ENCODE data around the gene UCHL3. TPM values are rescaled to one million over a fixed set of nuclear protein-coding genes. Genes with fewer than 3 reads are reported as not detected.
"Not testable (repeated sequence)": the region's sequence is repeated elsewhere in the genome, so short reads cannot be mapped to it uniquely, and the experiment has no call there.

The UCHL3 gene
- total RNA-seq, 1 donor from 2014 or later = 47.1 TPM

- DNase-seq (ENCODE audit: extremely low read depth, low read depth, low spot score) = not testable (repeated sequence)
These were observed 4.2 kb upstream of the UCHL3 start for GRCh38 chr13:75545386-75545785.

- no peak for DNase-seq (ENCODE audit: extremely low read depth, low read depth, low spot score)
These were observed 1.7 kb upstream of the UCHL3 start for GRCh38 chr13:75547917-75548316.

DNA sequence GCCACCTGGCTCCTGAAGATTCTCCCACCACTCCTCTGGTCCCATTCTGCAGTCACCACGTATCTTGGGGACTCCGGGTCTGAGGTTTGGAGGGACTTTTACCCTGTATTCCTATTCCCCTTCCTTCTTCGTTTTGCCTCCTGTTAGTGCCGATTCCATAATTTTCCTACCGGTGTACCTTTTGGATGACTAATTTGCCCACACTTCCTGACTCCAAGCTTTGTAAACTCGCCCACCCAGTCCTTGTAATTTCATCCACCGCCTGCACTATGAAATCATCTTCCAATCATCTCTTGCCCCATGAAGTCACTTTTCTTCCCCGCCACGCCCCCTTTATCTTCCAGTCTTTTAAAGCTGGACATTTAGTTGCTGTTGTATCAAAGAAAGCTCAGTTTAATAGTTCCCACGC, 572 bp downstream of the UCHL3 start:
- DNase-seq (ENCODE audit: extremely low read depth, low read depth, low spot score) = no peak

- no peak for DNase-seq (ENCODE audit: extremely low read depth, low read depth, low spot score)
These were observed 4.9 kb downstream of the UCHL3 start for GRCh38 chr13:75554464-75554863.

DNA sequence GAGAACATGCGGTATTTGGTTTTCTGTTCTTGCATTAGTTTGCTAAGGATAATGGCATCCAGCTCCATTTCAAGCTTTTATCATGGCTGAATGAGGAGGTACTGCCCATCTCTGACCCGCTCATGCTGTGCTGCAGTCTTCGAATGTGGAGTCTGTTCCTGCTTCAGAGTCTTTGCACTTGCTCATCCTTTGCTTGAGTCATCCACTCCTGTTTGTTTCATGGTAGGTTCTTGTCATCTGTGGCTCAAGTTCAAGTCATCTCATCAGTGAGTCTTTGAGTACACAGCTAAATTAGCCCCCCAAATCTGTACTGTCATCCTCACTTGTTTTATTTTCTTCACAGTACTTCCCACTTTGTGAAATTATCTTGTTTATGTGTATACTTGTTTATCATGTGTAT, 5.4 kb downstream of the UCHL3 start:
- DNase-seq (ENCODE audit: extremely low read depth, low read depth, low spot score) = no peak

GRCh38 chr13:75555836-75556235, 6.2 kb downstream of the UCHL3 start:
- DNase-seq (ENCODE audit: extremely low read depth, low read depth, low spot score) = no peak

- DNase-seq (ENCODE audit: extremely low read depth, low read depth, low spot score) = no peak
These were observed 7.4 kb downstream of the UCHL3 start for GRCh38 chr13:75556961-75557360.

DNA sequence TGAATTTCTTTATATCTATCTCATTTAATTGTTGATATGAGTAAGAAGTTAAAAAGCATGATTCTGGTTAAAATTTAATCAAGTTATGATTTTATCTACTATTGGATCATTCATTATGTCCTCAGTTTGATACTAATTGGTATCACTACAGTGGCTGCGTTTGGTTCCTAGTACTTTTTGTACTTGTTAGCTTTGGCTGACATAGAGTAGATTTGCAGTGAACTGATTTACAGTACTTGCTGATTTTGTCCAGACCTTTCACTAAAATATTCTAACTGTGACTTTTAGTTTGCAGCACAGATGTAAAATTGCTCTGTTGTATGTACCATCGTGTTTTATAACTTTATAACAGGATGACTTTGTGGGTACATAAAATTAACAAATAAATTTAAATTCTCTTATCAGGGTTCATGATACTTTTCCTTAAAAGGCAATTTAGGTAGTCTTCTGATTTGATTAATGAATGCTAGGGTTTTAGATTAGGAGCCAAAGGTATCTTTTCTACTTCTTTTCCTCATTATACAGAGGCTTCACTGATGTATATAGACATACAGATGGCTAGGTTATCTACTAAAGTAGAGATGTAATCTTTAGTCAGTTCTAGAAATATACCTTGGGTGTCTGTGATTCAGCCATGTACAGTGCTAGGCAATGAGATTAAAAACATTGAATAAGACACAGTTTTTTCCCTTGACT, 8.7 kb downstream of the UCHL3 start:
- DNase-seq (ENCODE audit: extremely low read depth, low read depth, low spot score) = no peak

GRCh38 chr13:75566658-75567057, 17.1 kb downstream of the UCHL3 start:
- no peak for DNase-seq (ENCODE audit: extremely low read depth, low read depth, low spot score)

DNA sequence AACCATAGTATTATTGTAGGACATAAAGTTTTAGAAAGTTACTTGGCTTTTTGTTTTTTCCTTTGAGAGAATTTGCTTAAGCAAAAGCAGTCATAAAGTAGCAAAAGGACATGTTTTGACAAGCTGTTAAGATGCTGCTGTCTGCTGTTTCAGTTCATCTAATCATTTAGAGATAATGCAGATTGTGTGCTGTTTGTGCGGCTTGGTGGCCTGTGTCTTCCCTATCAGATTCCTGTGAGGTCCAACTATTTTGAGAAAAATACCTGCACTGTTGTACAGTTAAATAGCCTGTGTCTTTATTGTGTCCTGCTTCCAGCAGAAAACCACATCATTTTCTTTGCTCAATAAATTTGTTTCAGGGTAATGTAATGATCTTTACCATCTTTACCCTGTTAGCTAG, 20.0 kb downstream of the UCHL3 start:
- no peak for DNase-seq (ENCODE audit: extremely low read depth, low read depth, low spot score)

DNA sequence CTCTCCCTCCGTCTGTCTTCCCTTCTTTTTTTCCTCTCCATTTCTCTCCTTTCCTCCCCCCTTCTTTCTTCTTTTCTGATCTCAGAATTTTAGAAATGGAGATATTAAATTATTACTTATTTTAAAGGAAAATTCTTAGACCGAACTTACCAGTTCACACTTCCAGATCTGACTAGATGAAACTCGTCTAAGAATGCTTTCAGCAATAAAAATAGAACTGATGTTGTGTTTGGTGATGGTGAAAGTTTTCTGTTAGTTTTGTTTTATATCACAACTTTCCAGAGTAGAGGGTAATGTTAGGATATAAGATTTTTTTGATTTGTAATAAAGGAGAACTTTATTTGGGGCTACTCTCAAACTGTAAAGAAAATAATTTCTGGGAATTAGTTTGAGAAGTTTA, 29.9 kb downstream of the UCHL3 start:
- DNase-seq (ENCODE audit: extremely low read depth, low read depth, low spot score) = no peak

- DNase-seq (ENCODE audit: extremely low read depth, low read depth, low spot score) = no peak
These were observed 32.5 kb downstream of the UCHL3 start for GRCh38 chr13:75581874-75582640.

DNA sequence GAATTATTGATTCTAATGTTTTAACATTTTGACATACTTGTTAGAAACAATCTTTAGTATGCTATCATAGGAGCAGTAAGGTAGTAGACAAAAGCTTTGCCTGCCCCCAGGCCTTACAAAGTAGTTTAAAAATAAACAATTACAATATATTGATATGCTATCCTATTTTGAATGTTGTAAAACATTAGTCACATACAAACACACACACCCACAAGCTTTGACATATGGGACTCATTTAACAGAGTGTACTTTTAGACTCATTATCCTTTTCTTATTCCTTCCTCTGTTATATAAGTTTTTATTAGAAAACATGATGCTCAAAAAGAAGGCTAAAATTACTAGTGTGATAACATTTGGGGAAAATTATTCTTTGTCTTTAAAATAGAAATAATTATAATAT, 33.5 kb downstream of the UCHL3 start:
- DNase-seq (ENCODE audit: extremely low read depth, low read depth, low spot score) = no peak

DNA sequence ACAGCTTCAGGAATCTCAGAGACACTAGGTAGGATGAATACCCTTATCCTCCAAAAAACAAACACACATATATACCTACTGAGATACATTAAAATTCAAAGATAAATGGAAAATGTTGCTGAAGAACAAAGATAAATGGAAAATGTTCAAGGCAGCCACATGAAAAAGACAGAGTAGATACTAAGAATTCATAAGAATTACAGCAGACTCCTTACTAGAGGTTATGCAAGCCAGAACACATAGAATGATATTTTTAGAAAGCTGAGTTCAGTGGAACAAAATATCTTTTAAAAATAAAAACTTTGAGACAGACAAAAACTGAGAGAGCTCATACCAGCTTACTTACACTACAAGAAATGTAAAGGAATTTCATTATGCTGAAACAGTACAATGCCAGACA, 35.6 kb downstream of the UCHL3 start:
- DNase-seq (ENCODE audit: extremely low read depth, low read depth, low spot score) = no peak

- DNase-seq (ENCODE audit: extremely low read depth, low read depth, low spot score) = no peak
These were observed 38.1 kb downstream of the UCHL3 start for GRCh38 chr13:75587679-75588078.

DNA sequence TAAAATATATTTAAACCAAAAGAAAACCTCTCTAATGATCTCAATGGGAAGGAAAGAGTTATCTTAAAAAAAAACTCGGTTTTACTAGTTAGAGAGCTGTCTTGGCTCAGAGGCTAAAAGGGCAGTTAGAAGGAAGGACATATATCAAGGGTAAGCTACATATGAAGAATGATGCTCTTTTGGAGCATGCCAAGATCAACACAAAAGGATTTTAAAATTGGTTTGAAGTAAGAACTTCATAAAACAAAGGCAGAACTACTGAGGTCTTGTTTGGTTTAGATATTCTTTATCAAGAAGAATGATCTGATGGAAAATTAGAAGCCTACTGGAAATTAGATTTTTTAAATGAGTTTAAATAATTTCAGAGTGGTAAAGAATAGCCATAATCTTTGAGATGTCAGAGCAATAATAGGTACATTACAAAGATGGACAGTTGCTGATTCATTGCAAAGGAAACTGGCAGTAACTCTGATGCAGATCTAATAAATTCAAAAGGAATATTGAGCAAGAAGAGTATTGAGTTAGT, 47.1 kb downstream of the UCHL3 start:
- no peak for DNase-seq (ENCODE audit: extremely low read depth, low read depth, low spot score)

DNA sequence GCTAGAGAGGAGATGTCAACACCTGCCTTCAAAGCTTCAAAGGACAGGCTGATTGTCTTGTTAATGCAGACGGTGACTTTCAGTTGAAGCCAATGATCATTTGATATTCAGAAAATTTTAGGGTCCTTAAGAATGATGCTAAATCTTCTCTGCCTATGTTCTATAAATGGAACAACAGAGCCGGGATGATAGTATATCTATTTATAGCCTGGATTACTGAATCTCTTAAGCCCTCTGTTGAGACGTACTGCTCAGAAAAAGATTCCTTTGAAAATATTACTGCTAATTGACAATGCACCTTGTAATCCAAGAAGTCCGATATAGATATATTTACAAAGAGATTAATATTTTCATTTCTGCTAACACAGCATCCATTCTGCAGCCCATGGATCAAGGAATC, 50.8 kb downstream of the UCHL3 start:
- no peak for DNase-seq (ENCODE audit: extremely low read depth, low read depth, low spot score)

- DNase-seq (ENCODE audit: extremely low read depth, low read depth, low spot score) = no peak
These were observed 53.4 kb downstream of the UCHL3 start for GRCh38 chr13:75603038-75603437.

DNA sequence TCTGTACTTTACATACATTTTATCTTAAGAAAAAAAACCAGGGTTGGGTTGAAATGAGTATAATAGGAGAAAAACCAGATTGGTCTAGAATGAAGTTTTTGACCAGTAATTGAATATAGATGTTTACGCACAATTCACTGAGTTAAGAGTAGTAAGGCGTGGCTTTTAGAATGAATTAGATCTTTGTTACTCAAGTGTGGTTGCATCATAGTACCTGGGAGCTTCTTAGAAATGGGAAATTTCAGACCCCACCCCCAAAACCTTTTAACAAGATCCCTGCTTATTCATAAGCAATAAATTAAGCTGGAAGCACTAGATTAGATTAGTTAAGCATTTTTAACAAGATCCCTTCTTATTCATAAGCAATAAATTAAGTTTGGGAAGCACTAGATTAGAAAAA, 57.9 kb downstream of the UCHL3 start:
- no peak for DNase-seq (ENCODE audit: extremely low read depth, low read depth, low spot score)

GRCh38 chr13:75610466-75610865, 60.9 kb downstream of the UCHL3 start:
- DNase-seq (ENCODE audit: extremely low read depth, low read depth, low spot score) = no peak

- DNase-seq (ENCODE audit: extremely low read depth, low read depth, low spot score) = no peak
These were observed 62.8 kb downstream of the UCHL3 start for GRCh38 chr13:75612354-75612753.

DNA sequence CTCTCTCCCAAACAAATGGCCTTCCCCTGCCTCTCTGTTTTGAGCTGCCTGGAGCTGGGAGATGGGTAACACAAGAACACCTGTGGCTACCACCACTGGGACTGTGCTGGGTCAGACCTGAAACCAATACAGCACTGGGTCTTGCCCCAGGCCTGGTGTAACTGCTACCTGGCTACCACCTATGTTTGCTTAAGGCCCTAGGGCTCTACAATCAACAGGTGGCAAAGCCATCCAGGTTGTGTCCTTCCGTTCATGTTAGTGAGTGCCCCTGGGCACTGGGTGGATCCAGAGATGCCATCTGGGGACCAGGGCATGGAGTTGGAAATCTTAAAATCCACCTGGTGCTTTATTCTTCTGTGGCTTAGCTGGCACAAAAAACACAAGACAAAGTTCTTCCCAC, 67.6 kb downstream of the UCHL3 start:
- DNase-seq (ENCODE audit: extremely low read depth, low read depth, low spot score) = no peak
